Caco-2 (cell line): ENCODE data around the gene POFUT2. TPM values are rescaled to one million over a fixed set of nuclear protein-coding genes. Genes with fewer than 3 reads are reported as not detected.
A peak's percentile ranks its signal among the peaks of the same experiment; 100 is the strongest.
"Not testable (repeated sequence)": the region's sequence is repeated elsewhere in the genome, so short reads cannot be mapped to it uniquely, and the experiment has no call there.

Source experiments
- BruUV-seq: library from RNA; stranded (reverse); fragments of 400-500 nt; replicated peaks from 2 replicates; lab custom pipeline; 2021; lab: Mats Ljungman, UMichigan
- CTCF ChIA-PET: fragments of 300-600 bp; sonication (Branson Sonifier 250); formaldehyde crosslinking; loops from one replicate; lab custom pipeline; 2022; ENCODE audit warnings: antibody characterized with exemption; lab: Charles Lee
- POLR2A ChIA-PET: fragments of 300-600 bp; sonication (Branson Sonifier 250); formaldehyde crosslinking; loops from one replicate; lab custom pipeline; 2022; ENCODE audit warnings: antibody characterized with exemption; lab: Charles Lee
- DNase-seq, 2 experiments: peaks; one replicate each; pipeline versions ENCODE4 v3.0.0 to v3.0.0-alpha.2; 2020 to 2022
- H3K27me3 ChIP-seq: replicated peaks from 2 replicates; pipeline ENCODE4 v1.6.0; 2011; ENCODE audit warnings: low read length; ENCODE audit not compliant: control insufficient read depth, insufficient read depth
- H3K36me3 ChIP-seq: 2 replicates; pipeline ENCODE4 v1.5.1; 2011; ENCODE audit warnings: low read length; ENCODE audit not compliant: control insufficient read depth, insufficient read depth
- H3K4me1 ChIP-seq: fragments of 250-450 bp; sonication (Bioruptor Pico); 2 replicates; pipeline ENCODE4 v1.5.1; 2020; ENCODE audit warnings: mild to moderate bottlenecking
- H3K4me3 ChIP-seq: 2 replicates; pipeline ENCODE4 v1.5.1; 2011; ENCODE audit warnings: low read depth, mild to moderate bottlenecking, control low read depth, low read length
- H3K9me3 ChIP-seq: fragments of 250-450 bp; sonication (Bioruptor Pico); 2 replicates; pipeline ENCODE4 v1.5.1; 2020; ENCODE audit warnings: mild to moderate bottlenecking, moderate library complexity
- H3K27ac Mint-ChIP-seq: one replicate; pipeline ENCODE4 v1.8.0; 2022; ENCODE audit warnings: mixed read lengths; ENCODE audit not compliant: unreplicated experiment
- H3K27me3 Mint-ChIP-seq: one replicate; pipeline ENCODE4 v1.8.0; 2022; ENCODE audit warnings: mixed read lengths; ENCODE audit not compliant: insufficient read depth, unreplicated experiment
- H3K36me3 Mint-ChIP-seq: one replicate; pipeline ENCODE4 v1.8.0; 2022; ENCODE audit warnings: mild to moderate bottlenecking, mixed read lengths; ENCODE audit not compliant: insufficient read depth, unreplicated experiment
- H3K4me1 Mint-ChIP-seq: one replicate; pipeline ENCODE4 v1.8.0; 2022; ENCODE audit warnings: low read depth, mixed read lengths; ENCODE audit not compliant: unreplicated experiment
- H3K4me3 Mint-ChIP-seq: one replicate; pipeline ENCODE4 v1.8.0; 2022; ENCODE audit warnings: mild to moderate bottlenecking, moderate library complexity, mixed read lengths; ENCODE audit not compliant: unreplicated experiment
- H3K9me3 Mint-ChIP-seq: one replicate; pipeline ENCODE4 v1.8.0; 2022; ENCODE audit warnings: mixed read lengths; ENCODE audit not compliant: unreplicated experiment
- CTCF ChIP-seq, 2 experiments: fragments of 200-600 bp in 1 of 2; IDR thresholded peaks; 1 replicate in 1 of 2; 2 replicates in 1 of 2; pipeline versions ENCODE4 v1.5.1 to v1.8.0; 2011 to 2022; ENCODE audit warnings: antibody characterized with exemption in 1 of 2, control low read depth in 1 of 2, inconsistent platforms in 1 of 2, low read depth in 1 of 2, low read length in 1 of 2, mild to moderate bottlenecking in 1 of 2, moderate library complexity in 1 of 2; ENCODE audit not compliant: insufficient read depth in 1 of 2, severe bottlenecking in 1 of 2, unreplicated experiment in 1 of 2
- intact Hi-C: fragments of 100-400 bp; cut with micrococcal nuclease; formaldehyde crosslinking; loops from one replicate; pipeline ENCODE4 v1.10.0; 2022; ENCODE audit not compliant: unreplicated experiment
- total RNA-seq: library from RNA; stranded (reverse); gene quantifications from 2 replicates; pipeline ENCODE4 v1.2.3, GENCODE V29; 2022

Gene POFUT2
- total RNA-seq, 1 experiment from 2014 or later = 32.0 TPM

- H3K27me3 Mint-ChIP-seq = no peaks in the 10 kb centered on the region
- intact Hi-C loops = no loop called here
- CTCF ChIA-PET = no interaction called here
Observed at GRCh38 chr21:45309987-45310381, 22.3 kb upstream of the POFUT2 start.

GRCh38 chr21:45309069-45309986 lies 21.6 kb upstream of the POFUT2 start:
- no TSS peak for BruUV-seq
- intact Hi-C loops = no loop called here
- no peaks in the 10 kb centered on the region for H3K9me3 Mint-ChIP-seq
- H3K36me3 Mint-ChIP-seq = peaks cover 14% of the 10 kb centered on the region
- no peaks in the 10 kb centered on the region for H3K27me3 Mint-ChIP-seq
- Histone ChIP-seq H3K4me3 (no peak overlapping the region), H3K4me1 (peaks cover 13% of the 10 kb centered on the region), H3K9me3 (no peaks in the 10 kb centered on the region), H3K27me3 (no peaks in the 10 kb centered on the region), H3K36me3 (no peaks in the 10 kb centered on the region)
- TF ChIP-seq CTCF (IDR thresholded peaks at IDR 0.05; ENCODE audit: insufficient read depth in 1 of 2, low read depth in 1 of 2, low read length in 1 of 2, severe bottlenecking in 1 of 2, unreplicated experiment in 1 of 2) = peak; percentile 54 to 63
- ChIA-PET POLR2A (no interaction called here), CTCF (interaction anchor here (0.9 to 1.3 kb wide), 7 partner anchors 9 to 247 kb away, joined by 3 to 7 read pairs (median 4); no protein-coding TSS in a partner anchor)
- H3K4me3 Mint-ChIP-seq = no peak overlapping the region
- peaks cover 10% of the 10 kb centered on the region for H3K4me1 Mint-ChIP-seq
- peak overlapping the region; percentile 48 for H3K27ac Mint-ChIP-seq
- DNase-seq = peak; percentile 56 to 71

More at GRCh38 chr21:45309987-45310381, 22.3 kb upstream of the POFUT2 start:
- H3K9me3 ChIP-seq = no peaks in the 10 kb centered on the region
- H3K9me3 Mint-ChIP-seq = no peaks in the 10 kb centered on the region
- H3K36me3 Mint-ChIP-seq = peaks cover 14% of the 10 kb centered on the region
- no peaks in the 10 kb centered on the region for H3K36me3 ChIP-seq
- POLR2A ChIA-PET = no interaction called here
- H3K4me3 ChIP-seq = no peak overlapping the region
- no peaks in the 10 kb centered on the region for H3K27me3 ChIP-seq
- H3K4me3 Mint-ChIP-seq = no peak overlapping the region
- no TSS peak for BruUV-seq
- no peak overlapping the region for H3K27ac Mint-ChIP-seq
- DNase-seq = no peak
- H3K4me1 Mint-ChIP-seq = peaks cover 10% of the 10 kb centered on the region
- peaks cover 13% of the 10 kb centered on the region for H3K4me1 ChIP-seq
- TF ChIP-seq CTCF (IDR thresholded peaks at IDR 0.05; ENCODE audit: insufficient read depth in 1 of 2, low read depth in 1 of 2, low read length in 1 of 2, severe bottlenecking in 1 of 2, unreplicated experiment in 1 of 2) = no peak

- no peaks in the 10 kb centered on the region for H3K27me3 ChIP-seq
- peaks cover 13% of the 10 kb centered on the region for H3K4me1 ChIP-seq
- peak in 1 of 2 experiments; percentile 33 for DNase-seq
- CTCF ChIA-PET = interaction anchor here (0.9 to 1.3 kb wide), 7 partner anchors 8 to 248 kb away, joined by 3 to 7 read pairs (median 4); no protein-coding TSS in a partner anchor
- intact Hi-C loops = no loop called here
- no peaks in the 10 kb centered on the region for H3K9me3 Mint-ChIP-seq
- H3K9me3 ChIP-seq = no peaks in the 10 kb centered on the region
- H3K4me1 Mint-ChIP-seq = peaks cover 10% of the 10 kb centered on the region
- no peak for TF ChIP-seq CTCF (IDR thresholded peaks at IDR 0.05; ENCODE audit: insufficient read depth in 1 of 2, low read depth in 1 of 2, low read length in 1 of 2, severe bottlenecking in 1 of 2, unreplicated experiment in 1 of 2)
- H3K4me3 Mint-ChIP-seq = no peak overlapping the region
- peaks cover 14% of the 10 kb centered on the region for H3K36me3 Mint-ChIP-seq
- no peak overlapping the region for H3K4me3 ChIP-seq
- peak overlapping the region; percentile 48 for H3K27ac Mint-ChIP-seq
- BruUV-seq = no TSS peak
- no peaks in the 10 kb centered on the region for H3K27me3 Mint-ChIP-seq
- H3K36me3 ChIP-seq = no peaks in the 10 kb centered on the region
- POLR2A ChIA-PET = no interaction called here
Observed at GRCh38 chr21:45308194-45309068, 20.7 kb upstream of the POFUT2 start.

GRCh38 chr21:45307597-45308158 lies 20.0 kb upstream of the POFUT2 start:
- DNase-seq, H3K4me1 Mint-ChIP-seq, H3K36me3 ChIP-seq, CTCF ChIA-PET, H3K4me3 Mint-ChIP-seq, H3K9me3 ChIP-seq, H3K9me3 Mint-ChIP-seq, H3K27ac Mint-ChIP-seq, H3K27me3 Mint-ChIP-seq, H3K4me3 ChIP-seq, H3K27me3 ChIP-seq, intact Hi-C loops, POLR2A ChIA-PET, BruUV-seq: not testable (repeated sequence)
- peaks cover 14% of the 10 kb centered on the region for H3K36me3 Mint-ChIP-seq
- H3K4me1 ChIP-seq = peaks cover 13% of the 10 kb centered on the region
